ENCODE data around the gene CR1.

- no peak for TF ChIP-seq POLR2A (IDR thresholded peaks at IDR 0.05)
- no peak for TF ChIP-seq EP300 (IDR thresholded peaks at IDR 0.05)
- peak in 4 of 7 experiments; percentile 40 to 65 (median 62) for TF ChIP-seq CTCF (IDR thresholded peaks at IDR 0.05)
- TF ChIP-seq POLR2AphosphoS5 (IDR thresholded peaks at IDR 0.05): no peak
Measured at GRCh38 chr1:207619871-207620542, 124.0 kb downstream of the CR1 start.
